GM23248 (cell line): ENCODE measurements around the gene SBF2. TPM values are rescaled to one million over a fixed set of nuclear protein-coding genes. Genes with fewer than 3 reads are reported as not detected.

Source experiments
- DNase-seq: peaks from one replicate; pipeline ENCODE4 v3.0.0-alpha.2; 2015
- H2AFZ ChIP-seq: fragments of 200-600 bp; sonication (generic); 2 replicates; pipeline ENCODE4 v1.6.1; 2016; ENCODE audit warnings: antibody characterized with exemption
- H3F3A ChIP-seq: fragments of 200-600 bp; sonication (generic); 2 replicates; pipeline ENCODE4 v1.6.1; 2016; ENCODE audit warnings: mild to moderate bottlenecking, antibody characterized with exemption, mixed run types; ENCODE audit not compliant: insufficient read depth
- H3K27ac ChIP-seq: fragments of 200-600 bp; sonication (generic); 2 replicates; pipeline ENCODE4 v1.5.1; 2016; ENCODE audit warnings: mild to moderate bottlenecking
- H3K27me3 ChIP-seq: fragments of 200-600 bp; sonication (generic); replicated peaks from 2 replicates; pipeline ENCODE4 v1.6.1; 2016; ENCODE audit warnings: mild to moderate bottlenecking; ENCODE audit not compliant: insufficient read depth
- H3K36me3 ChIP-seq: fragments of 200-600 bp; sonication (generic); 2 replicates; pipeline ENCODE4 v1.6.1; 2016; ENCODE audit warnings: low read depth, mild to moderate bottlenecking
- H3K4me1 ChIP-seq: fragments of 200-600 bp; sonication (generic); 2 replicates; pipeline ENCODE4 v1.6.1; 2016; ENCODE audit warnings: mild to moderate bottlenecking; ENCODE audit not compliant: insufficient read depth
- H3K4me2 ChIP-seq: fragments of 200-600 bp; sonication (generic); one replicate; pipeline ENCODE4 v1.6.1; 2016; ENCODE audit warnings: mild to moderate bottlenecking; ENCODE audit not compliant: unreplicated experiment
- H3K4me3 ChIP-seq: fragments of 200-600 bp; sonication (generic); 2 replicates; pipeline ENCODE4 v1.5.1; 2016; ENCODE audit warnings: mild to moderate bottlenecking
- H3K79me2 ChIP-seq: fragments of 200-600 bp; sonication (generic); 2 replicates; pipeline ENCODE4 v1.6.1; 2016; ENCODE audit warnings: mild to moderate bottlenecking; ENCODE audit not compliant: insufficient read depth
- H3K9ac ChIP-seq: fragments of 200-600 bp; sonication (generic); 2 replicates; pipeline ENCODE4 v1.6.1; 2016; ENCODE audit warnings: mild to moderate bottlenecking
- H3K9me2 ChIP-seq: fragments of 200-600 bp; sonication (generic); 2 replicates; pipeline ENCODE4 v1.6.1; 2016; ENCODE audit warnings: mixed run types, mild to moderate bottlenecking, moderate library complexity; ENCODE audit not compliant: insufficient read depth
- H3K9me3 ChIP-seq: fragments of 200-600 bp; sonication (generic); one replicate; pipeline ENCODE4 v1.6.1; 2017; ENCODE audit warnings: low read depth
- H4K20me1 ChIP-seq: fragments of 200-600 bp; sonication (generic); 2 replicates; pipeline ENCODE4 v1.6.0; 2016; ENCODE audit not compliant: insufficient read depth
- EZH2 ChIP-seq: fragments of 200-600 bp; sonication (generic); IDR thresholded peaks from 2 replicates; pipeline ENCODE4 v1.6.1; 2018; ENCODE audit warnings: antibody characterized with exemption, mild to moderate bottlenecking; ENCODE audit not compliant: insufficient read depth, poor library complexity, severe bottlenecking
- EZH2phosphoT487 ChIP-seq: fragments of 200-600 bp; sonication (generic); IDR thresholded peaks from 2 replicates; pipeline ENCODE4 v1.6.1; 2018; ENCODE audit warnings: antibody characterized with exemption, moderate library complexity, mild to moderate bottlenecking, low read depth; ENCODE audit not compliant: insufficient read depth
- WGBS, 2 experiments: methylation state at CpG; one replicate each; pipeline ENCODE4 v1.1.6; 2015 to 2017; ENCODE audit warnings: low lambda C conversion rate in 2 of 2, low coverage in 1 of 2; ENCODE audit errors: missing lambda C conversion rate in 2 of 2; 5-methylcytosine and 5-hydroxymethylcytosine counted together
- in situ Hi-C: fragments of 300-500 bp; cut with MboI; formaldehyde crosslinking; loops from 2 replicates; pipeline ENCODE4 v1.15.0; 2020
- polyA plus RNA-seq: library from polyadenylated mRNA; unstranded; fragments of >200 nt; fragmentation: Nextera tagmentation; extraction: Ambion mirVana; gene quantifications from 2 replicates; pipeline ENCODE4 v1.2.1, GENCODE V29; 2016
- total RNA-seq: library from RNA; depleted of rRNA; stranded (reverse); fragments of >200 nt; shearing (Covaris generic); gene quantifications from 2 replicates; pipeline ENCODE4 v1.2.3, GENCODE V29; 2014

The SBF2 gene
- total and polyA plus RNA-seq, 2 experiments from 2014 or later, result 21.9 to 32.7 TPM

- H3F3A ChIP-seq, result no peaks in the 10 kb centered on the region
- H3K4me1 ChIP-seq, result no peaks in the 10 kb centered on the region
- no peaks in the 10 kb centered on the region for H3K9me3 ChIP-seq
- no peaks in the 10 kb centered on the region for H4K20me1 ChIP-seq
- H2AFZ ChIP-seq, result no peak overlapping the region
- no peak for DNase-seq
- H3K4me3 ChIP-seq, result no peak overlapping the region
- H3K27me3 ChIP-seq, result no peaks in the 10 kb centered on the region
- 94 to 96% methylated on average over 4 of the region's 4 CpGs for WGBS, 2 experiments
- H3K27ac ChIP-seq, result no peak overlapping the region
- no peak for TF ChIP-seq EZH2
- TF ChIP-seq EZH2phosphoT487, result no peak
- peaks cover 59% of the 10 kb centered on the region for H3K36me3 ChIP-seq
- in situ Hi-C loops, result no loop called here
- H3K4me2 ChIP-seq, result no peak overlapping the region
- no peak overlapping the region for H3K9ac ChIP-seq
- H3K9me2 ChIP-seq, result no peaks in the 10 kb centered on the region
- peaks cover 37% of the 10 kb centered on the region for H3K79me2 ChIP-seq
Observed at GRCh38 chr11:9739123-9739900, 554.7 kb downstream of the SBF2 start.

- Histone ChIP-seq H3K9me3 (no peaks in the 10 kb centered on the region), H3K79me2 (peaks cover 43% of the 10 kb centered on the region), H3K9ac (no peak overlapping the region), H3K9me2 (no peaks in the 10 kb centered on the region), H4K20me1 (no peaks in the 10 kb centered on the region), H3K4me2 (no peak overlapping the region), H3K36me3 (peaks cover 65% of the 10 kb centered on the region), H3K27me3 (no peaks in the 10 kb centered on the region), H3K27ac (no peak overlapping the region), H3F3A (no peaks in the 10 kb centered on the region), H3K4me3 (no peak overlapping the region), H3K4me1 (no peaks in the 10 kb centered on the region), H2AFZ (no peak overlapping the region)
- 100% methylated on average over 1 of the region's 1 CpG for WGBS, 2 experiments
- in situ Hi-C loops, result no loop called here
- no peak for TF ChIP-seq EZH2
- TF ChIP-seq EZH2phosphoT487, result no peak
- no peak for DNase-seq
Observed at GRCh38 chr11:9738707-9739106, 555.3 kb downstream of the SBF2 start.

DNA sequence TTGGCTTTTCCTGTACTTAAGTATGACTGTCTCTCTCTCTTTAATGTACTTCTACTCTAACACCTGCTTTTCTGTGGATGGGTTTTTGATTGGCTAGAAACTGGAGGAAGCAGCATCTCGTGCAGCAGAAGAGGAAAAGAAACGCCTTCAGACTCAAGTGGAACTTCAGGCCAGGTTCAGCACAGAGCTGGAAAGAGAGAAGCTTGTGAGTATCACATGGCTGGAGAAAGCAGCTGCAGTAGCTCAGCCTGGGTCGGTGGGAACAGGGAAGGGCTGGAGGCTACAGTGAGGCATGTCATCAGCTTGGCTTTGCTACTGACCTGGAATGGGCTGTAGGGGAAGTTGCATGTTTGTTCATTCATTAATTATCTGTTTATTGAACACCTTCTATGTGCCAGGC is 555.9 kb downstream of the SBF2 start:
- Histone ChIP-seq H3F3A (no peaks in the 10 kb centered on the region), H2AFZ (no peak overlapping the region), H3K4me3 (no peak overlapping the region), H3K9me2 (no peaks in the 10 kb centered on the region), H3K79me2 (peaks cover 47% of the 10 kb centered on the region), H3K27me3 (no peaks in the 10 kb centered on the region), H4K20me1 (no peaks in the 10 kb centered on the region), H3K4me1 (no peaks in the 10 kb centered on the region), H3K9ac (no peak overlapping the region), H3K36me3 (peaks cover 70% of the 10 kb centered on the region), H3K4me2 (no peak overlapping the region), H3K27ac (no peak overlapping the region), H3K9me3 (no peaks in the 10 kb centered on the region)
- 66 to 78% methylated on average over 3 of the region's 3 CpGs for WGBS, 2 experiments
- TF ChIP-seq EZH2phosphoT487, result no peak
- in situ Hi-C loops, result no loop called here
- DNase-seq, result no peak

DNA sequence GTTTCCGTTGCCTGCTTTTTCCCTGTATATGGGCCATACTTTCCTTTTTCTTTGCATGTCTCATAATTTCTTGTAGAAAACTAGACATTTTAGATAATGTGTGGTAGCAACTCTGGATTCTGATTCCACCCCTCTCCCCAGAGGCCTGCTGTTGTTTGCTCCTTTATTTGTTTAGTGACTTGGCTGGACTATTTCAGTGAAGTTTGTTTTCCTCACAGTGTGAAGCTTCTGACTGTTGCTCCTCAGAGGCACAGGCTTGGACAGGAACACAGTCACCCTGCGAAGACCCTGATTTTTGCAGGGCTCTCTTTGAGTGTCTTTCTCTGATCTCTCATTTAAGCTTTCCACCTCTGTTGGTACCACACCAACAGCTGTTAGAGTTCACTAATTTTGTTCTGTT is 557.7 kb downstream of the SBF2 start:
- DNase-seq, result no peak
- no peak overlapping the region for H3K9ac ChIP-seq
- no peak overlapping the region for H2AFZ ChIP-seq
- no peak overlapping the region for H3K27ac ChIP-seq
- no peak overlapping the region for H3K4me3 ChIP-seq
- H3K27me3 ChIP-seq, result no peaks in the 10 kb centered on the region
- no peaks in the 10 kb centered on the region for H3K9me2 ChIP-seq
- H3K4me2 ChIP-seq, result no peak overlapping the region
- WGBS, 2 experiments, result 83 to 91% methylated on average over 2 of the region's 2 CpGs
- no peaks in the 10 kb centered on the region for H3K9me3 ChIP-seq
- no peaks in the 10 kb centered on the region for H3K4me1 ChIP-seq
- H4K20me1 ChIP-seq, result no peaks in the 10 kb centered on the region
- H3K79me2 ChIP-seq, result peaks cover 50% of the 10 kb centered on the region
- peaks cover 64% of the 10 kb centered on the region for H3K36me3 ChIP-seq
- TF ChIP-seq EZH2phosphoT487 (no peak), EZH2 (no peak)
- in situ Hi-C loops, result no loop called here
- H3F3A ChIP-seq, result no peaks in the 10 kb centered on the region
